SW 1271 (cell line): ENCODE results near the gene SLC9A8.
"Not testable (repeated sequence)": the region's sequence is repeated elsewhere in the genome, so short reads cannot be mapped to it uniquely, and the experiment has no call there.

Experiments used
- DNase-seq, 2 experiments: peaks; one replicate each; lab custom pipeline; 2025; lab: John Stamatoyannopoulos, UW

The SLC9A8 gene

DNA sequence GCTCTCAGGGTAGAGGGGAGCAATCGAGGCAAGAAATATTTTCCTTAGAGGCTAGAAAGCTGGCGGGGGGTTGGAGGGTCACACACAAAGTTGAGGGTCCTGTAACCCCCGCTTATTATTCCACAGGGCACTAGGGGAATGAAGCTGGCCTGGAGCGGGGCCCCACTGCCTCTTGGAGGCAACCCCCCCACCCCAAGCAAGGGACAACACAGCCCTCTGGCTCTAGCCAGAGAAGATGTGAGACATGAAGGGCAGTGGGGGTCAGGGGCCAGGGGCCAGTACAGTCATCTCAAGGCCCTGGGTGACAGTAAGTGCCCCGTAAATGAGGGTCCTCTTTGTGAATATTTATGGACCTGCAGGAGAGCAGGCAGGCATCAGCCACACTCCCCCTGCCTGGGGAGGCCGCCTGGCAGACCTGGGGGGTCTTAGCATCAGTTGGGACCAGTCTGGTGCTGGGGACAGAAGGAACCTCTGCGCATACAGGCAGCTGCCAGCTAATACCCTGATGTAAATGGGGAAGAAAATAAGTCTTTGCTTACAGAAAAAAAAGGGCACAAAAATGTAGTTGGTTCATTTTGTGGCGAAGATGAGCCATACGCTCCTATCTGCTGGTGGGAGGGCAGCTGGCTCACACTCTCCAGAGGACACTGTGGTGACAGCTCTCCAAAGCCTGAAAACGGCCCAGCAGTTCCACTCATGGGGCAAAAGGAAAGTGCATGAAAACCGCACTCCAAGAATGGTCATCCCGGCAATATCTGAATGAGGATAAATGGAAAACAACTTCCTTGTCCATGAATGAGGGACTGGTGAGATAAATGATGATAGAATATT is 80.8 kb downstream of the SLC9A8 start:
- DNase-seq = no peak

DNA sequence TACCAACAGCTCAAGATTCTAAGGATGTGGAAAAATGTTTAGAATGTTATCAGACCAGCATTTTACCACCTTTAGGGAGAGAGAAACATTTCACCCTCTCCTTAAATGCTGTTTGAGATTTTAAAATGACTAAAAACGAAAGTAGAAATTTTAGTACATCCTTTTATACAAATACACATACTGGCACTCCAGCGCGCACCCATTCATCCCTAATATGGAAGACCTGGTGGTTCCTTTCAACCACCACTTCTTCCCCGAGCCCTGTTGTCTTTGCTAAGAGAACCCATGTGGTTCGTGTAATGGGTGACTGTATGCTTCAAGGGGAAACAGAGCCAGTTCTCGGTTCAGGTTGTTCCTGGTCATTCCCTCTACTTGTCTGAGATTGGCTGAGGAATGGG is 81.4 kb downstream of the SLC9A8 start:
- no peak for DNase-seq

DNA sequence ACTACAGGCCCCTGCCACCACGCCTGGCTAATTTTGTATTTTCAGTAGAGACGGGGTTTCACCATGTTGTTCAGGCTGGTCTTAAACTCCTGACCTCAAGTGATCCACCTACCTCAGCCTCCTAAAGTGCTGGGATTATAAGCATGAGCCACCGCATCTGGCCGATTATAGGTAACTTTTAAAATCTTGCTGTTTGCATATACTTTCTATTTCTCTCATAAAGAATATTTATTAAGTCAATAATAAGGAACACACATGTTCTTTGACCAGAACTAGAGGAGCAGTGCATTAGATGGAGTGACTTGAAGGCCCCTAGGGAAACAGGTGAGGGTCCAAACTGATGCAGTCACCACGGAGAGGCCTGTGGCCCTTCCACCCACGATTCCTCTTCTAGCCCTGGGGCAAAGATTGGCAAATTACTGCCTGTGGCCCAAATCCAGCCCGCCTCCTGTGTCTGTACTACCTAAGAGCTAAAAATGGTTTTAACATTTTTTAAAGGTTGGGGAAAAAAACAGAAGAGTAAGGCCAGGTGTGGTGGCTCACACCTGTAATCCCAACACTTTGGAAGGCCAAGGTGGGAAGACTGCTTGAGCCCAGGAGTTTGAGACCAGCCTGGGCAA is 83.0 kb downstream of the SLC9A8 start:
- not testable (repeated sequence) for DNase-seq

DNA sequence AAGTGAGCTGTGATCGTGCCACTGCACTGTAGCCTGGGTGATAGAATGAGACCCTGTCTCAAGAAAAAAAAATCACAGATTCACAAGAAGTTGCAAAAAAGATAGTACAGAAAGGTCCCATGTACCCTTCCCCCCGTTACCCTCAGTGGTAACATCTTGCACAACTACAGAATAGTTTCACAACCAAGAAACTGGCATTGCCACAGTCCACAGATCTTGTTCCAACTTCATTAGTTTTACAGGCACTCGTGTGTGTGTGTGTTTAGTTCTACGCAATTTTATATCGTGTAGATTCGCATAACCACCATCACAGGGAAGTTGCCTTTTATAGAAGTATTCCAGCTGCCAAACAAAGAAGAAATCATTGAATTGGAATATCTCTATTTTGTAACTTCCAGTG is 83.6 kb downstream of the SLC9A8 start:
- DNase-seq = no peak

DNA sequence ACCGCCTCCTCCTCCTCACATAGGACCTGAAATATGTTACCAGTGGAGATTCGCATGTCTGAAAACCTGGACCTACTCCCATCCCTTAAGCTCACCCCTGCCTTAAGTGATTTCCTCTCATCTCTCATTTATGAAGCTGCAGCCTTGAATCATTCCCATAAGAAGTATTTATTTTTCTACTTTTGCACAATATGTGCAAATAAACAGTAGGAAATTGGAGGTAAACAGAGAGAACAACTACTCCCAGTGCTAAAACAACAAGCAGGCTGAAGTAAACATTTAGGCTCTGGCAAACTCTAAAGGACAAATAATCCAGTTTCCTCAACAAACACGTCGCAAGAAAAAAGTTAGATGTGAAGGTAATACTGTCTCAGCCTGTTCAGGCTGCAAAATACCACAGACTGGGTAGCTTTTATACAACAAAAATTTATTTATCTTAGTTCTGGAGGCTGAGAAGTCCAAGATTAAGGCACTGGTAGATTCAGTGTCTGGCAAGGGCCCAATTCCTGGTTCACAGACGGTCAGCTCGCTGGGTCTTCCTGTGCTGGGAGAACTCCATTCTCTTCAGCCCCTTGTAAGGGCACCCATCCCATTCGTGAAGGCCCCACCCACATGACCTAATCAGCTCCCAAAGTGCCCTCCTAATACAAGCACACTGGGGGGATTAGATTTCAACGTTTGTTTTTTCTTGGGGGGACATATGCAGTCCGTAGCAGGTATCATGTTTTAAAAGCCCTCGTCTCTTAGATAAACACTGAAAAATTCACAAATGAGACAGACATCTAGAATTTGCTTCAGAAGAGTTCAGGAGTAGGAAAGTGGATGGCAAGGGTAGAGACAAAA is 87.1 kb downstream of the SLC9A8 start:
- DNase-seq = no peak

DNA sequence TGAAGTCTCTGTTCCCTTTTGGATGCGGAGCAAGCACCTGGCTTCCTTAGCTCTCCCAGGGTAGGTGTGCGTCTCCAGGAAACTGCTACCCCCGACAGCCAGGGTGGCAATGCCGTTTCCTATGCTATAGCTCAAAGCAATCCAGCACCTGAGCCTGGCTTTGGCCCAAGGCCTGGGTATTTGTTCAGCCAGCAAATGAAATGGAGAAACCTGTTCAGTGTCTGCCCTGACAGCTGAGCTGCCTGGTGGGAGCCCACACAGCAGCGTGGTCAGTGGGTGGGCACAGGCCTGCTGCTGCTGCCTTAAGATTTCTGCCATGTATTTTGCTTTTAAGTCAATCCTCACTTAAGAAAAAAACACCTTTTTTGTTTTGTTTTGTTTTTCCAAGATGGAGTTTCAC is 89.0 kb downstream of the SLC9A8 start:
- no peak for DNase-seq

DNA sequence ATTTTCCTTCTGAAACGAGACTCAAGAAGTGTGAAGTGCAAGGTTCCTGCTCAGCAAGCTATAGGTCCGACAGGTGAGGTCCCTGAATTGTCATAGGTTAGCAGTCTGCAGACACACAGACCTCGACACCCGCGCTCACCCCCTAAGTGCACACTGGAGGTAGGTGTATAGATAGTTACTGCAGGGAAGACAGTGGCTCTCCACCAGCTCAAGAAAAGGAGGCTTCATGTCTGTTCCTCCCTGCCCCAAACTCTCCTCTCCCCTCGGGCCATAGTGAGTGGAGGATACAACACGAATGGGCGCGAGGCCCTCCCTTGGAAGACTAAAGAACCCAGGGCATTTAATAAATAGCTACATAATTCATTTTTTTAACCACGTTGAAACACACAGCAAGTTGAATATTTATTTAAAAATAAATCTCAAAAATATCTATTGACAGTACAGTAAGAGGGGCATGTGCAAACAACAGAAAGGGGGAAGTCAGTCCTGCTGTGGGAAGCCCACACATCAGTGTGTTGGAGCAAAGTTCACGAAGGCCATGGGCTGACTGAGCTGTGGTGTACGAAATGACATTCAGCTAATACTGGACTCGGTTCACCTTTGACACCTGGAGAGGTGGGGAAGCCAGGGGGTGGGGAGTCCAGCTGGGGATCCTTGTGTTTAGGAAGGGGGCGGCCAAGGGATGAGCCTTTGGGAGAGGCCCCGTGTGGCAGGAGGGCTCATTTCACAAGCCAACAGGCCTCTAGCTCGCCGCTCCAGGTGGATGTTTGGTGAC is 92.0 kb downstream of the SLC9A8 start:
- no peak for DNase-seq

DNA sequence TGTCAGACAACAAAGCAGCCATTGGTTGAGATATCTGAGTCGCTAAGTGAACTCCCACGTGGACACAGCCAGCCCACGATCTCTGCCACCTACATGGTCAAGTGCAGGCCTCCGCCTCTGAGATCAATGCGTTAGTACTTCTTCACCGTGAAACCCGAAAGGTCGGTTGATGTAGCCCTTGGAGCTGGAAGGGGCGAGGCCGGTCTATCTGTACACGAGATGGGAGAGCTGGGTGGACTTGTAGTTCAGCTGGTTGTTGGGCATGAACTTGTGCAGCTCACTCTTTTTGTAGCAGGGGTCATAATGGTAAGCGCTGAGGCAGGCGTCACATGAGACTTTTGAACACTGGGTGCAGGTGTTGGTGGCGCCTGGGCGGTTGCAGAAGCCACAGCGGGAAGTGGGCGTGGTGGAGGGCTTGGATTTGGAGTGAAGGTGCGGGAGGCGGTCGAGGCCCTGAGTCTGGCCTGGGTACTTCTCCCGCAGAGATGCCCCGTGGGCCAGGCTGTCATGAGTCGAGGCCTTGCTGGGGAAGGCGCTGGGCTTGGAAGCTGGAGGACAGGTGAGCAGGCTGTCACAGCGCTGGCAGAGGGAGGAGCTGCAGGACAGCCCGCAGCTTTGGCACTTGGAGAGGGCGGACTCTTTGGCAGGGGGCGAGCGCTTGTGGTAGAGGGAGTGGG is 92.9 kb downstream of the SLC9A8 start:
- DNase-seq = no peak

DNA sequence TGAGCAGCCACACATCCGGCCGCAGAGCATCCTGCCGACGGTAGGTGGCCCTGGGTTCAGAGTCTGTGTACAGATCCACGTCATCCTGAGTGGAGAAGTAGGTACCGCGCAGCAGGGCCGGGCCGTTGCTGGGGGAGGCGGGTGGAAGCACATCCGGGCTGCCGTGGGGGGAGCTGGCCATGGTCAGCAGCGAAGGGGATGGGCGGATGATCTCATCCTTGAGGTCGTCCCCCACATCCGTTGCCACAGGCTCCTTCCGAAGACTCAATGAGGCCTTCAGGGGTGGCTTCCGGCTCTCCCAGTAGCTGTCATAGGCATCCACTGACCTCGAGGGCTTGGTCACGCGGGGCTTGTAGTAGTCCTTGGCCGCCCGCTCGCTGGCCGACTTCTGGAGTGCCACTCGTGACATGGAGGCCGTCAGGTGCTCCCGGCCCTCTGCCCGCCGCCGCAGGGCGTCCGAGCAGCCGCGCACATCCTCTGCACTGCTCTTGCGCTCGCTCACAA is 93.5 kb downstream of the SLC9A8 start:
- no peak for DNase-seq

DNA sequence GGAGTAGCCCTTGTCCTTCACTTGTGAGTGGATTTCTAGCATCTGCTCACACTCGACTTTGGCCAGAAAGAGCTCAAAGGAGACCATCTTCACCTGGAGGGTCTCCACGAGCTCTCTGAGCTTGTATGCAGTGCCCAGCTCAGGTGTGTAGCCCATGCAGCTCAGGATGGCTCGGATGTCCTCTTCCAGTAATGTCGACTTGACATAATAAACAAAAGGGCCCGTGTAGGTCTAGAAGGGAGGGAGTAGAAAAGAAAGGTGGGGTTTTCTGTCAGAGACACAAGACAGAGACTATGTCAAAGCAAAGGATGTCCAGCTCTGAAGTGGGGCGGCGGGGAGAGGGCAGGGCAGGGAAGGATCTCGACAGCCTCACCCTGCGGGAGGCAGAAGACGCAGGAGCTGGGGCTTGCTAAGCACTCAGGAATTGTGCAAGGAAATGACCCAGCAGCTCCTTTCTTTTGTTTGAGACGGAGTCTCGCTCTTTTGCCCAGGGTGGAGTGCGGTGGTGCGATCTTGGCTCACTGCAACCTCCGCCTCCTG is 94.1 kb downstream of the SLC9A8 start:
- no peak for DNase-seq

DNA sequence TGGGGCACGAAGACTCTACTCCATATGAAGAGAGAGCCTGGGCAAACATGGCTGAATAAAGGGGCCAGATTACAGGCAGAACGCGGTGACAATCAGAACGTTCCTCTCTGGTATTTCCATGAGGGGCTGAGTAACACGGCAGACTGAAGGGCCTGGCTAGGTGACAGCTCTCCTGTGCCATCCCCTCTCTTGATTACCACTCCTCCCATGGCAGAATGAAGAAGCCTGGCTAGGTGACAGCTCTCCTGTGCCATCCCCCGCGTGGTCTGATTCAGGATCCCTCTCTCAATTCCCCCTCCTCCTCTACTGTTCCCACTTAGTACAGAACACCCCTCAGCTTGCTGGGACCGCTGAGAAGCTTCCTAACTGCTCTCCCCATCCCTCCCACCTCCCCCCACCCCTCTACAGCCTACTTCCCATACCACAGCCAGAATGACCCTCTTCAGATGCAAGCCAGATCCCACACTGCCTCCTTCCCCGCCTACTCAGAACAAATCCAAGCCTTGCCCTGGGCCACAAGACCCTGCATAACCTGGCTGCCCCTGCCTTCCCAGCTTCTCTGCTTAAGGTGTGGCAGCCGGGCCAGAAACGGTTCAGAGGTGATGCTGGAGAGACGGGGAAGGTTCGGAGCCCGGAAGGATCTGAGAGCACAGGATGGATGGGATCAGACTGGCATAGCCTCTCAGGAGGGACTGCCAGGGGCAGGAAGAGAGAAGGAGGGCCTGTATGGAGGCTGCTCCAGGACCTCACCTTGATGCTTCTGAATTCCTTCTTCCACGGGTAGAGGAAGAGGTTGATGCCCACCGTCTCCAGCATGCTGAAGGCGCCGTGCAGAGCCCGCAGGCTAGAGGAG is 95.0 kb downstream of the SLC9A8 start:
- no peak for DNase-seq

DNA sequence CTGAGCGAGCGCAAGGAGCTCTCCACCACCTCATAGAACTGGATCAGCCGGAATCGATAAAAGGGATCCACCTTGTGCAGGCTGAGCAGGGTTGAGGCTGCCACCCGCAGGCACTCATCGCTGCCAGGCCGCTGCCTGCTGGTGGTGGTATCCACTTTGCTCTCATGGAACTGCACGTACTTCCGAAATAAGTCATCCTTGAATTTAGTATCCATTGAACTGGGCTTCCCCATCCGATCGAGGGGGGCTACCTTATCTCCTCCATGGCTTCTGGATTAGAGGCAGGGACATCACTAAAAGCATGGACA is 95.6 kb downstream of the SLC9A8 start:
- DNase-seq = no peak

DNA sequence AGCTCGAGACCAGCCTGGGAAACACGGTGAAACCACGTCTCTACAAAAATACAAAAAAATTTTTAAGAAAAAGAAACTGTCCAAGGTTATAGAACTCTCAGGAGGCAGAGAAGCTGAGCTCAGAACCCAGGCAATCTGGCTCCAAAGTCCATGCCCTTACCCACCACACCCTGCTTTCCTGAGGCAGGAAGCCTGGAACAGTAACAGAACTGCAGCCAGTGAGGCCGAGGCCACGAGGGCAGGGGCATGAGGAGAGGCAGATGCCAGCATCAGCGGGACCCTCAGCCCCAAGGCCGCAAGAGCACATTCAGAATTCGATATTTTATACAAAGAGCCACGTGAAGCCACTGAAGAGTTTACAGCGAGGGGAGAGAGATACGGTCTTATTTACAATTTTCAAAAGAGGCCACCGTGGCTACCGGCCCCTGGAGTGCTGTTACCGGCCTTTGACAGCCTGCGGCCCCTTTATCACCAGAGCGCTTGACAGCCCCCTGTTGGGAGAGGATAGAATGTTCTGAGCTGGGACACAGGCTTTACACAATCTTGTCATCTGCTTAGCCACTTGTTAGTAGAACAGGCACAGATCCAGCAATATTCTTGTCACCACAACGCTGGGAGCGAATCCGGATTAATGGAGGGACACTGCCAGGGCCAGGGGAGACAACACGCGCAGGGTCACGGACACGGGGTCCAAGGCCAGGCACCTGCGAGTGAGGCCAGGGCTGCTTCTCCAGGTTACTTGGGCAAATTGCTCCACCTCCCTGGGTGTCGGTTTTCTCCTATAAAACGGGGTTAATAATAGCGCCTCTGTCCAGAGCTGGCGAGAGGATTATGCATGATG is 97.1 kb downstream of the SLC9A8 start:
- DNase-seq = no peak

DNA sequence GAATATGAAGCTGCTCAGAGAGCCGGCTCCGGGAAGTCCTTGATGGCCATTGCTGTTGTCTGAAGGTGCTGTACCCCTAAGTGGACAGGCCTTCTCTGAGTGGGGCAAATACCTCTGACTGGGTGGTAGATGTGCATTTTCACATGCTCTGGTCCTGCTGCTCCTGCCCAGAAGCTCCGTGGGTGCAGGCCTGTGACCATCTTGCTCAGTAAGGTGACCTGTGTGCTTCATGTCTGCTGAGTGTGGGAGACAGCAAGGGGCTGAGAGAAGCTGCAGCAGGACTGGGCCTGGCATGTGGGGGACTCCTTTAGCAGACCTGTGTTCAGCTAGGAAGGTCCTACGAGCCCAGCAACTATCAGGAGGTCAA is 97.7 kb downstream of the SLC9A8 start:
- no peak for DNase-seq

DNA sequence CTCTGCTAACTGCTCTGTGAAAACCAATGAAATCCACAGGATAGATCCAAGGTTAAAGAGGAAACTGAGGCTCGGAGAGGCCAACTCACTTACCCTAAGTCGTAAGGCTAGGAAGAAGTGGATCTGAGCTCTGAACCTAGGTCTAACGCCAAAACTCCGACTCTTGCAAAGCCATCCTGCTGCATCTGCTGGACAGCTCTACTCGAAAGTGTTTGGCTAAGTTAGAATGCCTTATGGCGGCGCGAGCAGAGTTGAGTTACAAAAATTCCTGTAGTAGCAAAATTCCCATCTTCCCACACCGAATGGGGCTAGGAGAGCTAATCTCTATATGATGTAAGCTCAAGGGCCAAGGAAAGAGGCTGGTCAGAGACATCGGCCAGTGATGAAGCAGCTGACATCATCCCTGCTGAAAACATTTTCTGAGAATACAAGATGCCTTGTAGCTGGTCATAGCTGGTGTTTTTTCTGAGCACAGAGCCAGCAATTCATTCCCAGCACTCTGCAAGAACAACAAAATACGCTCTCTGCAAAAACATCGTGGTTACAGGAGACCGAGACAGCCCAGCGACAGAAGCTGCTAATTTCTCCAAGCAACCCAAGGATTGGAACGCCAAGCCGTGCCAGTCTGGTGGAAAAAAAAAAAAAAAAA is 100.9 kb downstream of the SLC9A8 start:
- no peak for DNase-seq

DNA sequence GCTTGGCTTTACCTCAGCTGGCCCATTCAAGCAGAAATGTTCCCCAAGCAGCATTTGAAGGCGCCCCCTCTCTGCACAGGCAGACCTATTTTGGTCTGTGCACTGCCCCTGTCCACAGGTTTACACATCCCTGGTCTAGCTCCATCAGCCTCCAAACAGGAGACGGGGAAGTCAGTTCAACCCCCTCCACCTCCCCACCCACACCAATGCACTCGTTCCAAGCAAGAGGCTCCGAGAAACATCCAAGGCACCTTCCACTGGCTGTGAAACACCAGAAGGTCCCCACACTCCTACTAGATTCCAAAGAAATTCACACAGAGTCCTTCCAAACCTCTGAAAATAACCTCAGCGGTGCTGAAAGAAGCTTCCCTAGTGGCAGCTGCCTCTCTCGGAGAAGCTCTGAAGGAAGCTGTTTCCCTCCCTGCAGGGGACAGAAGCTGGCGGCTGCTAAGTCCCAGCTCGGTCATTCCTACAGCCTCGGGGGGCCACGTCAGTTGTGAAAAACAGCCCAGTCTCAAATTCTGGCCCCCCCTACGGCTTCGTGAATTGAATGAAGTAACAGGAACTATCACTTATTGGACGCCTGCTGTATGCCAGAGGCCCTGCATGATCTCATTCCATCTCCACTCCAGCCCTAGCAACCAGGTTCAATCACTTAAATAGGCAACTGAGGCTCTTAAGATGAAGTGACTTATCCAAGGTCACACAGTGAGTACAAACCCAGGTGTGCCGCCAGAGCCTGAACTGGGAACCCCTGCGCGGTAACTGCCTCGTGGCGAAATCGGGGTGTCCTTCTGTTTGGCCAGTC is 101.9 kb downstream of the SLC9A8 start:
- no peak for DNase-seq

DNA sequence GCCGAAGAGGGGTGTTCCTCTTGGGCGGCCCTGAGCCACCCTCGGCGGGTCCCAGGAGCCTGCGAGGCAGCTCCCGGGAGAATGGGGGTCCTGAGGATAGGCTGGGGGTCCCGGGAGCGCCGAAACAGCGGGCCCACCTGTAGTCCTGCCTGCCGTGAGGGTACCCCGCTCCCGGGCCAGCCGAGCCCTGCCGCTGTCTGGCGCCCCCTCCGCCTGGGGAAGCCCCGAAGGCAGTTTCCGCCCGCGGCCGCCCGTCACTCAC is 102.4 kb downstream of the SLC9A8 start:
- DNase-seq = no peak
